Breast epithelium (tissue), 4 donors: ENCODE data around the gene ATP2C1. TPM values are rescaled to one million over a fixed set of nuclear protein-coding genes. Genes with fewer than 3 reads are reported as not detected.

ENCODE experiments used
- DNase-seq, 2 donors: peaks; one replicate each; pipeline ENCODE4 v3.0.0-alpha.2; 2019; ENCODE audit warnings: low spot score in 2 of 2
- H3K27ac ChIP-seq, 2 donors: fragments of 200-600 bp; sonication (generic) in 1 of 2; one replicate each; pipeline ENCODE4 v1.5.1; 2016 to 2019; ENCODE audit warnings: mild to moderate bottlenecking in 1 of 2
- H3K27me3 ChIP-seq, 2 donors: fragments of 200-600 bp; sonication (generic) in 1 of 2; one replicate each; pipeline versions ENCODE4 v1.5.1 to v1.6.0; 2017 to 2019; ENCODE audit warnings: control low read depth in 1 of 2, mild to moderate bottlenecking in 1 of 2
- H3K36me3 ChIP-seq: fragments of 200-600 bp; one replicate; pipeline ENCODE4 v1.5.1; 2019
- H3K4me1 ChIP-seq, 2 donors: fragments of 200-600 bp; sonication (generic); one replicate each; pipeline ENCODE4 v1.5.1; 2016 to 2019; ENCODE audit warnings: control low read depth in 1 of 2
- H3K4me3 ChIP-seq, 3 donors: fragments of 200-600 bp; sonication (generic); 1 replicate in 2 of 3; 2 replicates in 1 of 3; pipeline ENCODE4 v1.5.1; 2016 to 2019; ENCODE audit warnings: mild to moderate bottlenecking in 3 of 3, moderate library complexity in 2 of 3
- H3K9me3 ChIP-seq, 2 donors: fragments of 200-600 bp; sonication (generic) in 1 of 2; one replicate each; pipeline ENCODE4 v1.5.1; 2016 to 2019; ENCODE audit warnings: control low read depth in 1 of 2
- CTCF ChIP-seq, 3 donors: fragments of 450-650 bp; IDR thresholded peaks; one replicate each; pipeline ENCODE4 v1.5.1; 2016 to 2017; ENCODE audit warnings: antibody characterized with exemption in 3 of 3, mild to moderate bottlenecking in 3 of 3, moderate library complexity in 3 of 3
- POLR2A ChIP-seq: fragments of 450-650 bp; IDR thresholded peaks from one replicate; pipeline ENCODE4 v1.6.1; 2016; ENCODE audit warnings: antibody characterized with exemption, mild to moderate bottlenecking, moderate library complexity
- POLR2AphosphoS5 ChIP-seq, 3 donors: sonication (generic); formaldehyde crosslinking; IDR thresholded peaks; one replicate each; pipeline ENCODE4 v1.6.1; 2017; ENCODE audit warnings: antibody characterized with exemption in 3 of 3
- intact Hi-C: fragments of 100-400 bp; cut with DNase I; formaldehyde crosslinking; loops from one replicate; pipeline ENCODE4 v1.15.1; 2023; ENCODE audit warnings: low total_unique reads
- total RNA-seq, 3 donors: library from RNA; depleted of rRNA; stranded (reverse); fragments of >200 nt; gene quantifications; one replicate each; pipeline ENCODE4 v1.1.0, GENCODE V29; 2016

ATP2C1 gene
- total RNA-seq, 3 donors from 2014 or later: 59.4 to 76.4 (median 76.2) TPM

- TF ChIP-seq CTCF (IDR thresholded peaks at IDR 0.05): no peak
- TF ChIP-seq POLR2AphosphoS5 (IDR thresholded peaks at IDR 0.05): no peak
- no peak for TF ChIP-seq POLR2A
- no peaks in the 10 kb centered on the region for H3K36me3 ChIP-seq
- H3K4me1 ChIP-seq: no peaks in the 10 kb centered on the region
- H3K4me3 ChIP-seq: no peak overlapping the region
- no peaks in the 10 kb centered on the region for H3K9me3 ChIP-seq
- intact Hi-C loops: loop anchor here (2.0 kb wide), 1 partner anchor 28 kb away; no protein-coding TSS in a partner anchor
- DNase-seq: no peak
- H3K27me3 ChIP-seq: no peaks in the 10 kb centered on the region
- no peak overlapping the region for H3K27ac ChIP-seq
Observed at GRCh38 chr3:130975251-130975650, 81.4 kb downstream of the ATP2C1 start.

GRCh38 chr3:130976706-130977105, 82.8 kb downstream of the ATP2C1 start:
- TF ChIP-seq POLR2AphosphoS5 (IDR thresholded peaks at IDR 0.05): no peak
- TF ChIP-seq CTCF (IDR thresholded peaks at IDR 0.05): no peak
- no peak for TF ChIP-seq POLR2A

GRCh38 chr3:130979117-130979516, 85.2 kb downstream of the ATP2C1 start:
- intact Hi-C loops: no loop called here
- DNase-seq: no peak
- H3K27me3 ChIP-seq: no peaks in the 10 kb centered on the region
- no peaks in the 10 kb centered on the region for H3K36me3 ChIP-seq
- no peaks in the 10 kb centered on the region for H3K4me1 ChIP-seq
- TF ChIP-seq POLR2AphosphoS5 (IDR thresholded peaks at IDR 0.05): no peak
- no peak overlapping the region for H3K27ac ChIP-seq
- H3K4me3 ChIP-seq: no peak overlapping the region
- no peaks in the 10 kb centered on the region for H3K9me3 ChIP-seq

More at GRCh38 chr3:130976706-130977105, 82.8 kb downstream of the ATP2C1 start:
- no peaks in the 10 kb centered on the region for H3K4me1 ChIP-seq
- H3K9me3 ChIP-seq: no peaks in the 10 kb centered on the region
- H3K27ac ChIP-seq: no peak overlapping the region
- intact Hi-C loops: no loop called here
- DNase-seq: no peak
- no peak overlapping the region for H3K4me3 ChIP-seq
- no peaks in the 10 kb centered on the region for H3K36me3 ChIP-seq
- H3K27me3 ChIP-seq: no peaks in the 10 kb centered on the region

GRCh38 chr3:130981469-130981868, 87.6 kb downstream of the ATP2C1 start:
- intact Hi-C loops: no loop called here
- Histone ChIP-seq H3K36me3 (no peaks in the 10 kb centered on the region), H3K4me1 (no peaks in the 10 kb centered on the region), H3K9me3 (no peaks in the 10 kb centered on the region), H3K27ac (no peak overlapping the region), H3K4me3 (no peak overlapping the region), H3K27me3 (no peaks in the 10 kb centered on the region)
- TF ChIP-seq POLR2AphosphoS5 (IDR thresholded peaks at IDR 0.05) (no peak), CTCF (IDR thresholded peaks at IDR 0.05) (no peak), POLR2A (no peak)
- DNase-seq: no peak

- no peak for TF ChIP-seq CTCF (IDR thresholded peaks at IDR 0.05)
- no peak for TF ChIP-seq POLR2AphosphoS5 (IDR thresholded peaks at IDR 0.05)
- TF ChIP-seq POLR2A: no peak
- no peak for DNase-seq
- intact Hi-C loops: no loop called here
- no peak overlapping the region for H3K27ac ChIP-seq
- H3K4me3 ChIP-seq: no peak overlapping the region
- no peaks in the 10 kb centered on the region for H3K4me1 ChIP-seq
- H3K9me3 ChIP-seq: no peaks in the 10 kb centered on the region
- H3K27me3 ChIP-seq: no peaks in the 10 kb centered on the region
- no peaks in the 10 kb centered on the region for H3K36me3 ChIP-seq
Observed at GRCh38 chr3:130990282-130990681, 96.4 kb downstream of the ATP2C1 start.

- DNase-seq: no peak
- Histone ChIP-seq H3K4me1 (no peaks in the 10 kb centered on the region), H3K9me3 (no peaks in the 10 kb centered on the region), H3K27ac (no peak overlapping the region), H3K36me3 (no peaks in the 10 kb centered on the region), H3K4me3 (no peak overlapping the region), H3K27me3 (no peaks in the 10 kb centered on the region)
- TF ChIP-seq POLR2A (no peak), CTCF (IDR thresholded peaks at IDR 0.05) (no peak), POLR2AphosphoS5 (IDR thresholded peaks at IDR 0.05) (no peak)
- intact Hi-C loops: no loop called here
Observed at GRCh38 chr3:130991126-130991525, 97.2 kb downstream of the ATP2C1 start.
